ENCODE measurements around the gene FOXN1. TPM values are rescaled to one million over a fixed set of nuclear protein-coding genes. Genes with fewer than 3 reads are reported as not detected.
"Not testable (repeated sequence)": the region's sequence is repeated elsewhere in the genome, so short reads cannot be mapped to it uniquely, and the experiment has no call there.

FOXN1 gene
- total RNA-seq, 1 donor from 2014 or later, result 3.0 TPM

DNA sequence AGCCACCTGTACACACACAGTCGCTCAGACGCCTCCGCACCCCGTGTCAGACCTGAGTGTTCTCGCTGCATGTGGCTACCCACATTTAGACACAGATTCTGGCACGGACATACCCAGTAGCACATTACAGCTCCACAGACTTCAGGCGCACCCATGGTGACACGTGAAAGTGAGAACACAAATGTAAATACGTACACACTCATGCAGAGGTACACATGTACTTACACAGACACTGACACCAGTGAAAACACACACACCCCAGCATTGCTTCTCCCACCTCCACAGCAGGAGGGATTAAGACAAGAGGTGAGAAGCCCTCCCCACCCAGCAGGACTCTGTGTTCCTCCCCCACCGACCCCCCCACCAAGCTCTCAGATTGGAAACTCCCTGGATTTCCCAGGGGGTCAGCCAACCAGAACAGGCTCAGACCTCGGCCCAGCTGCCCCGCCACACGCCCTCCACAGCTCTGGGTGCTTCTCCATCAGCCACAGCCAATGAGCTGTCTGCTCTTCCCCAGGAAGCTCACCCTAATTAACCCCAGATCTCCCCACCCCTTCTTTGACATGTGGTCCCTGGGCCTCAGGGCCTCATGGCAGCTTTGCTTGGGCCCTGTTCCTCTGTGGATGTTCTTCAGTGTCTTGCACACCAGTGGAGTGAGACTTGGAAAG is 5.3 kb upstream of the FOXN1 start:
- no peak for DNase-seq

- no peak for DNase-seq
These were observed 4.5 kb upstream of the FOXN1 start for GRCh38 chr17:28501421-28502284.

DNA sequence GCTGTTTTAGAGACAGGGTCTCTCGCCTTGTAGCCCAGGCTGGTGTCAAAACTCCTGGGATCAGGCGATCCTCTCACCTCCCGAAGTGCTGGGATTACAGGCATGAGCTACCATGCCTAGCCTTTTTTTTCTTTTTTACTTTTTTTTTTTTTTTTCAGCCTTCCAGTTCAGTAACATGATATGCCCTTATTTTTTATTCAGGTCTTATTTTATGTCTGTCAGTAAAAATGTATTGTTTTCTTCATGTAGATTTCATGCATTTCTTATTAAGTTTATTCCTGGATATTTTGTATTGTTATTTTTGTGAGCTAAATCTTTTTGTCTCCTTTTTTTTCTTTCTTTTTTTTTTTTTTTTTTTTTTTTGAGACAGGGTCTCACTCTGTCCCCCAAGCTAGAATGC is 2.7 kb upstream of the FOXN1 start:
- DNase-seq, result no peak

- no peak for DNase-seq
These were observed 777 bp downstream of the FOXN1 start for GRCh38 chr17:28506763-28507487.

DNA sequence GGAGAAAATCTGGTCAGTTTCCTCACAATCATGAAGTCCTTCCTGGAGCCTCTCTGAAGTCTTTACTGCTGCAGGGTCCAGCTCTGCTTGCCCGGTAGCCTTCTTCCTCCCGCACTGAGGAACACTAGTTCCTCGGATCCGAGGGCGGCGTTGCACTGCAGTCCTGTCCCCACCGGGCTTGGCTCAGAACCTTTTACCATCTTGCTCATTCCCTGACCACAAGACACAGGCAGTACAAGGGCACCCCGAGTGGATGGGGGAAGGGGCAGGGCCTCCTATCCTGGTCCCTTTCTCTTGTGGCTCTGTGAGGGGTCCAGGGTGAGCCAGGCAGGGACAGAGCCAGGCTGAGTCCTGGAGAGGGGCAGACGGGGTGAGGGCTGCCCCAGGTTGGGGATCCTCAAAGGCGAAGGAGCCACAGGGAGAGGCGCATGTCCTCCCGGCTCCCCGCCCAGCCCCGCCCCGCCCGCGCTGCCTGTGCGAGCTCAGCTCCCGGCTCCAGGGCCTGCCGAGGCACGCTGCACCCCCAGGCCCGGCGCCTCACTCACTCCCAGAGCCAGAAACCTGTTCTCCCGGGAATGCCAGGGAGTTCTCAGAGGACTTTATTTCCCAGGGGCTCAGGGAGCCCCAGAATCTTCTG is 1.5 kb downstream of the FOXN1 start:
- DNase-seq, result no peak

DNA sequence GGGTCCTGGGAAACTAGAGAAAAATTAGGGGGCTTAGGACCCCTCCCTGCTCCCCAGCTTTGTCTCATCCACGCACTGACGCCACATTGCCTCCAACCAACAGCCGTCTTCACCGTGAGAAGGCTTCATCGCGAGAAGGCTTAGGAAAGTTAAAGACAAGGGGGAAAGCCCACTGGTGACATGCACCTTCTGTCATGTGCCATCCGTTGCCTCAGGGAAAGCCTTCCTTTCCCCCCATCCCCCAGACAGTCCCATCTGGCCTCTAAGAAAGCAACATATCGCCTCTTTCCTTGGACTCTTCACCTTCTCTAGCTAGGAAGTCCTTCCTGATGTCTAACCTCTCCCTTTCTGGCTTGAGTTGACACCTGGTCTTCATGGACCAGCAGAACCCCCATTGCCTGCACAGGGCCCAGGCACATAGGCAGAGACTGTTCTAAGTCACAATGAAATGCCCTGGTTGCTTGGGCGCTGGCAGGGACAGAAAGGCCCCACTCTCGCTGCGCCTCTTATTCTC is 2.1 kb downstream of the FOXN1 start:
- DNase-seq, result no peak

GRCh38 chr17:28509789-28510188 is 3.6 kb downstream of the FOXN1 start:
- DNase-seq, result no peak

- DNase-seq, result no peak
These were observed 5.8 kb downstream of the FOXN1 start for GRCh38 chr17:28511858-28512461.

- no peak for DNase-seq
These were observed 7.3 kb downstream of the FOXN1 start for GRCh38 chr17:28513476-28513875.

DNA sequence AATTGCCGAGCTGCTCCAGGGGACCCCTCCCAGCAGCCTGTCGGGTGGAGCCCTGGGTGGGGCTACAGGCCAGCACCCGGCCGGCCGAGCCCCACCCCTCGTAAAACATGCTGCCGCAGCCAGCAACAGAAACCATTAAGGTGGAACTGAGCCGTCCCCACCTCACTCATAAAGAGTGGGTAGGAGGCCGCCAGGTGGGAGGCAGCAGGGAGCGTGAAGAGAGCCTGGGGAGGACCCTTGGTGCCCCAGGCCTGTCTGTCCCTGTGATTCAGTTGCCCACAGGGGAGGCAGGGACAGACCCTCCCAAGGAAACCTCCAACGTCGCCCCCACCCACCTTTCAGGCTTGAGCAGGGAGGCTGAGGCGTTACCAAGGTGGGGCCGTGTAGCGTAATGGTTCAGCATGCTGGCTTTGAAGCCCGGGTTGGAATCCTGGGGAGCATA is 8.4 kb downstream of the FOXN1 start:
- DNase-seq, result no peak

- DNase-seq, result no peak
These were observed 9.4 kb downstream of the FOXN1 start for GRCh38 chr17:28515518-28515917.

DNA sequence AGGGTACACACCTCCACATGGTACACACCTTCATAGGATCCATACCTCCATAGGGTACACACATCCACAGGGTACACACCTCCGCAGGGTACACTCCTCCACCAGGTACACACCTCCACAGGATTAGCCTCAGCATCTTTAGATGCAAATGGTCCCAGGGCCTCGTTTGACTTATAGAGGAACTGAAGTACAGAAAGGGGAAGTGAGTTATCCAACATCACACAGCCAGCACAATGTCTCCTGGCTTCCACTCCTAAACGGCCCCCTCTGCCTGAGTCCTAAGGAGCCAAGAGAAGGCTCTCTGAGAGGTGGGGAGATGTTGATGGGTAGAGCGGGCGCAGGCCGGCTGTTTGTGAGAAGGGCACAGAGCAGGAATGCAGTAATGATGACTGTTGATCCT is 12.0 kb downstream of the FOXN1 start:
- no peak for DNase-seq

DNA sequence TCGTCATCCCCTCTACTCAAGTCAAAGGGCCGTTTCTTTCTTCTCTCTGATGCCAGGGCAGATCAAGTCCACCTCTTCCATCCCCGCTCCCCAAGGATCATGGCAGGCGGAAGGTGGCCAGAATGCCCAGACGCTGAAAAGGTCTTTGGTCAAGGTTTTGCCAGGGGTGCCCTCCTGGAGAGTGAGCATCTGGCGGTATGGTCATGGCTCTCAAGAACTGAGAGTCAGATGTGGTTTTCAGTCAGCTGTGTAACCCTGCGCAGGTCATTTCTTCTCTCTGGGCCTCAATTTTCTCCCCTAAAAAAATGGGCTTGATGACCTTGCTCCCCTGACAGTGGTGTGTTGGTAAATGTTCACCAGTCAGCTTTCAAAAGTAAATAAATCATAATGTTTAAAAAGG is 12.4 kb downstream of the FOXN1 start:
- DNase-seq, result no peak

DNA sequence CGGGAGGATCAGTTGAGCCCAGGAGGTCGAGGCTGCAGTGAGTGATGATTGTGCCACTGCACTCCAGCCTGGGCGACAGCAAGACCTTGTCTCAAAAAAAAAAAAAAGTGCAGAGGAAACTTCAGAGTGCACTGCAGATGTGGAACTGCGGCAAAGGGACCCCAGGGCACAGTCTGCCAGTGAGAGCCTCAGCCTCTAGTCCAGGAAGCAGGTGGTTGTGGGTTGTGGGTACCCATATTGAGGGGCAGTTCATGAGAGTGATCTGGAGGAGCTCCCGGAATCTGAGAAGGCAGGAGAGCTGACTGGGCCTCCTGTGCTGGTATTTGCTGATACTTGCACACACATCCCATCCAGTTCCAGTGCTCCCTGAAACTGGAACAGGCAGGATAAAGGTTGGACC is 13.1 kb downstream of the FOXN1 start:
- DNase-seq, result no peak

DNA sequence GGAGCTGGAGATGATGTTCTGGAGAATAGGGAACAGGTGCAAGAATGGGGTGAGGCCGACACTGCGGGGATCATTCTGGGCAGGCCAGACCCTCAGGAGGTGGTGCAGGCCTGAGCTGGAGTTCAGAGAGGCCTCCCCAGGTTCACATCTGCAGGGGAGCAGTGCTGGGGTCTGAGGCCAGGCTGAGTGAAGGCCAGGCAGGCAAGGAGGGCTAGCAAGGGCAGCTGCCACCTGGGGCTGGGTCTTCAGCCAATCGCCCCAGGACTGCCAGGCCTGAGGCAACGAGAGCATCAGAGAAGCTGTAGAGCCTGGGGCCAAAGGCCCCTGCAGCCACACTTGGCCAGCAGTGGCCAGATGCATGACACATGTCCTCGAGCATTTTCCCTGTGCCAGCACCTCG is 14.5 kb downstream of the FOXN1 start:
- no peak for DNase-seq

- DNase-seq, result no peak
These were observed 15.3 kb downstream of the FOXN1 start for GRCh38 chr17:28521311-28522085.

DNA sequence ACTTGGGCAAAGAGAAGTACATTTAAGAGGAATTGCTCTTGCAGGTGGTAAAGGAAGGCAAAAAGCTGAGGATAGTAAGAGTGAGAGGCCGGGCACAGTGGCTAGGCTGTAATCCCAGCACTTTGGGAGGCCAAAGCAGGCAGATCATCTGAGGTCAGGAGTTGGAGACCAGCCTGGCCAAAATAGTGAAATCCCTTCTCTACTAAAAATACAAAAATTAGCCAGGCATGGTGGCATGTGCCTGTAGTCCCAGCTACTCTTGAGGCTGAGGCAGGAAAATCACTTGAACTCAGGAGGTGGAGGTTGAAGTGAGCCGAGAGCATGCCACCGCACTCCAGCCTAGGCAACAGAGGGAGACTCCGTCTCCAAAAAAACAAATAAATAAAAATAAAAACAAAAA is 16.1 kb downstream of the FOXN1 start:
- DNase-seq, result not testable (repeated sequence)

- no peak for DNase-seq
These were observed 17.0 kb downstream of the FOXN1 start for GRCh38 chr17:28523186-28523585.

DNA sequence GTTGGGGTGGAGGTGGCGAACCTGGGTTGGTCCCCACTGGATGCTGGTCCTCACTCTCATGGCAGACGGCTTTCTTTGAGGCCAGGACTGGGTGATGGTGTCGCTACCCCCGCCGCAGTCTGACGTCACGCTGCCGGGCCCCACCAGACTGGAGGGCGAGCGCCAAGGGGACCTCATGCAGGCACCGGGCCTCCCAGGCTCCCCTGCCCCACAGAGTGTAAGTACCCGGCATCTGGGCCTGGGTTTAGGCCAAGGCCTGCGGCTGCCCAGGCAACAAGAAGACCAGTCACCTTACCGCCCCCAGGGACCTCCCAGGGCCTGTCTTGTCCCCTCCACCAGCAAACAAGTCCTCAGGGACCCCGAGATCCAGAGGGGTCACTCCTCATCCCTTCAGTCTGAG is 17.7 kb downstream of the FOXN1 start:
- DNase-seq, result no peak

DNA sequence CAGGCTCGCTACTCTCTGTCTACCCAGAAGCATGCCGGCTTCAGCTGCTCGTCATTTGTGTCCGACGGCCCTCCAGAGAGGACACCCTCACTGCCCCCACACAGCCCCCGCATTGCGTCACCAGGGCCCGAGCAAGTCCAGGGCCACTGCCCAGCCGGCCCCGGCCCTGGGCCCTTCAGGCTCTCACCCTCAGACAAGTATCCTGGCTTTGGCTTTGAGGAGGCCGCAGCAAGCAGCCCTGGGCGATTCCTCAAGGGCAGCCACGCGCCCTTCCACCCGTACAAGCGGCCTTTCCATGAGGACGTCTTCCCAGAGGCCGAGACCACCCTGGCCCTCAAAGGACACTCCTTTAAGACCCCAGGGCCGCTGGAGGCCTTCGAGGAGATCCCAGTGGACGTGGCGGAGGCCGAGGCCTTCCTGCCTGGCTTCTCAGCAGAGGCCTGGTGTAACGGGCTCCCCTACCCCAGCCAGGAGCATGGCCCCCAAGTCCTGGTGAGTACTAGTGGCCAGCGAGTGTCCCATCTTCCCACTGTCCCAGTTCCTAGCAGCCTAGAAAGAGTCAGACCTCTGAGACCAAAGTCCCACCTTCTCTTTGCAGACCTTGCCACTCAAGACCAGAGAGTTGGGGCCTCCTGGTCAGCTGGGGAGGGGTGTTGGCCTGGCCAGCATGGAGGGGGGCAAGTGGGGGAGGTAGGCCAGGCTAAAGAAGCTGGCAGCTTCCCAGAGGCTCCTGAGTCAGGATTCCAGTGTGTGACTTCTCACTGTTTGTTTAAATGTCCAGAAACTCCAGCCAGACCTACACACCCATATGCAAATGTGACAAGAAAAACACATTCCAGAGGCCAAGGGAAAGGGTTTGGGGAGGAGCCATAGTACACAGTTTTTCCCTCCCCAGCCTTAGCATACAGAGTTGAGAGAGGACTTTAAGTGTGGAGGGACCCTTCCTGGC is 18.6 kb downstream of the FOXN1 start:
- no peak for DNase-seq
